Measurements from ENCODE around the gene SOWAHB.

DNA sequence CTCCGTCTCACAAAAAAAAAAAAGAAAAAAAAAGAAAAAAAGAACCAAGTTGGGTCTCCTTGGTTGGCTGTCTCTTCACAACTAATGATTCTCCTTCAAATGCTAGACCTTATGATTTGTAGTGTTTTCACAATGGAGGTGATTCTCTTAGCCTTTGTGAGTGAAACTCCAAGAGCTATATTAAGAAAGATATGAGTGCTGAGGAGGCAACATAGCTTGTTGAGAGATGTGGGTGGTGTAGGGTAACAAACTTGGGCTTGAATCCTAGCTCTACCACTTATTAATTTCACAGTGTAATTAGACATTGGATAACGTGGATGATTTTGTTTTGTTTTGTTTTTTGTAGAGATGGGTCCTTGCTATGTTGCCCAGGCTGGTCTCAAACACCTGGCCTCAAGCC is 41.2 kb upstream of the SOWAHB start:
- TF ChIP-seq, protein P1, sequence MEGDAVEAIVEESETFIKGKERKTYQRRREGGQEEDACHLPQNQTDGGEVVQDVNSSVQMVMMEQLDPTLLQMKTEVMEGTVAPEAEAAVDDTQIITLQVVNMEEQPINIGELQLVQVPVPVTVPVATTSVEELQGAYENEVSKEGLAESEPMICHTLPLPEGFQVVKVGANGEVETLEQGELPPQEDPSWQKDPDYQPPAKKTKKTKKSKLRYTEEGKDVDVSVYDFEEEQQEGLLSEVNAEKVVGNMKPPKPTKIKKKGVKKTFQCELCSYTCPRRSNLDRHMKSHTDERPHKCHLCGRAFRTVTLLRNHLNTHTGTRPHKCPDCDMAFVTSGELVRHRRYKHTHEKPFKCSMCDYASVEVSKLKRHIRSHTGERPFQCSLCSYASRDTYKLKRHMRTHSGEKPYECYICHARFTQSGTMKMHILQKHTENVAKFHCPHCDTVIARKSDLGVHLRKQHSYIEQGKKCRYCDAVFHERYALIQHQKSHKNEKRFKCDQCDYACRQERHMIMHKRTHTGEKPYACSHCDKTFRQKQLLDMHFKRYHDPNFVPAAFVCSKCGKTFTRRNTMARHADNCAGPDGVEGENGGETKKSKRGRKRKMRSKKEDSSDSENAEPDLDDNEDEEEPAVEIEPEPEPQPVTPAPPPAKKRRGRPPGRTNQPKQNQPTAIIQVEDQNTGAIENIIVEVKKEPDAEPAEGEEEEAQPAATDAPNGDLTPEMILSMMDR (IDR thresholded peaks at IDR 0.05; ENCODE audit: borderline replicate concordance, extremely low read depth, low read length, poor library complexity, severe bottlenecking), result no peak
- TF ChIP-seq EZH2 (IDR thresholded peaks at IDR 0.05; ENCODE audit: borderline replicate concordance, low read depth, low read length, severe bottlenecking), result no peak
